Mammary epithelial cell (primary cell): Measurements from ENCODE around the gene KCNAB2.

Experiments
- EZH2 ChIP-seq: IDR thresholded peaks from 2 replicates; pipeline ENCODE4 v1.6.1; 2012; ENCODE audit warnings: low read length, inconsistent platforms, borderline replicate concordance
- TF ChIP-seq, protein P1 (sequence below), 2 donors: IDR thresholded peaks in 1 of 2; conservative IDR thresholded peaks in 1 of 2; 2 replicates each; pipeline ENCODE4 v1.5.1; 2011 to 2012; ENCODE audit warnings: inconsistent platforms in 2 of 2, low read length in 2 of 2, mild to moderate bottlenecking in 2 of 2, control low read depth in 1 of 2, low read depth in 1 of 2; ENCODE audit not compliant: insufficient read depth in 1 of 2; ENCODE audit errors: extremely low read depth in 1 of 2

DNA sequence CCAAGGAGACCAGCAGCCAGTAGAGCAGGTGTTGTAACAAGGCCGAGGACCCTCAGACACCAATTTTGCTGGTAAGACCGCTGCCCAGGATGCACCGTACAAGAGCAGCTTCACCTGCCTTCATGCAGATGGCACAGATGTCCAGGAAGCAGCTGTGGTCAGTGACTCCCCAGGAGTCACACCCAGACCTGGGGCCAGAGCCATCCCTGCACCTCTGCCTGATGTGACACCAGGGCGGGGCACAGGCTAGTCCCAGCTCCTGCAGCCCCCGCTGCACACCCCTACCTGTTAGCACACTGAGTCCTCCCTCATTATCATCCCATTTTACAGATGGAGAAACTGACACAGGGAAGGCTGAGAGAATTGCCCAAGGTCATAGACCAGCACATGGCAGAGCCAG is 16.3 kb upstream of the KCNAB2 start:
- TF ChIP-seq, protein P1, sequence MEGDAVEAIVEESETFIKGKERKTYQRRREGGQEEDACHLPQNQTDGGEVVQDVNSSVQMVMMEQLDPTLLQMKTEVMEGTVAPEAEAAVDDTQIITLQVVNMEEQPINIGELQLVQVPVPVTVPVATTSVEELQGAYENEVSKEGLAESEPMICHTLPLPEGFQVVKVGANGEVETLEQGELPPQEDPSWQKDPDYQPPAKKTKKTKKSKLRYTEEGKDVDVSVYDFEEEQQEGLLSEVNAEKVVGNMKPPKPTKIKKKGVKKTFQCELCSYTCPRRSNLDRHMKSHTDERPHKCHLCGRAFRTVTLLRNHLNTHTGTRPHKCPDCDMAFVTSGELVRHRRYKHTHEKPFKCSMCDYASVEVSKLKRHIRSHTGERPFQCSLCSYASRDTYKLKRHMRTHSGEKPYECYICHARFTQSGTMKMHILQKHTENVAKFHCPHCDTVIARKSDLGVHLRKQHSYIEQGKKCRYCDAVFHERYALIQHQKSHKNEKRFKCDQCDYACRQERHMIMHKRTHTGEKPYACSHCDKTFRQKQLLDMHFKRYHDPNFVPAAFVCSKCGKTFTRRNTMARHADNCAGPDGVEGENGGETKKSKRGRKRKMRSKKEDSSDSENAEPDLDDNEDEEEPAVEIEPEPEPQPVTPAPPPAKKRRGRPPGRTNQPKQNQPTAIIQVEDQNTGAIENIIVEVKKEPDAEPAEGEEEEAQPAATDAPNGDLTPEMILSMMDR (conservative IDR thresholded peaks at IDR 0.05 in 1 of 2, IDR thresholded peaks at IDR 0.05 in 1 of 2; ENCODE audit: extremely low read depth in 1 of 2, insufficient read depth in 1 of 2, low read depth in 1 of 2, low read length in 2 of 2) = no peak
- no peak for TF ChIP-seq EZH2
